SU-DHL-6 (cell line): ENCODE measurements around the gene GJB3.

Experiments used
- CTCF ChIP-seq: fragments of 200-600 bp; sonication (generic); IDR thresholded peaks from one replicate; pipeline ENCODE4 v1.5.1; 2017; ENCODE audit warnings: antibody characterized with exemption, mild to moderate bottlenecking, low read length, moderate library complexity; ENCODE audit not compliant: insufficient read depth, poor library complexity, severe bottlenecking
- EZH2phosphoT487 ChIP-seq: fragments of 200-600 bp; sonication (generic), shearing (Covaris generic); conservative IDR thresholded peaks from 2 replicates; pipeline ENCODE4 v1.6.1; 2018; ENCODE audit warnings: mild to moderate bottlenecking, antibody characterized with exemption, low read length, moderate library complexity, mixed read lengths

GRCh38 chr1:34785231-34785874 lies 4.3 kb downstream of the GJB3 start:
- TF ChIP-seq CTCF (no peak), EZH2phosphoT487 (no peak)
